SK-N-MC (cell line): ENCODE measurements around the gene ELAC2.

Experiments used
- EZH2 ChIP-seq: fragments of 200-600 bp; sonication (generic); IDR thresholded peaks from one replicate; pipeline ENCODE4 v1.6.1; 2017; ENCODE audit warnings: antibody characterized with exemption
- FOXP2 ChIP-seq: optimal IDR thresholded peaks from 2 replicates; pipeline ENCODE3; 2011; ENCODE audit warnings: mild to moderate bottlenecking, moderate library complexity; ENCODE audit not compliant: insufficient read depth; ENCODE audit errors: extremely low read length, control extremely low read depth
- POLR2AphosphoS5 ChIP-seq: IDR thresholded peaks from 2 replicates; pipeline ENCODE4 v1.6.1; 2012; ENCODE audit warnings: mild to moderate bottlenecking, low read depth, low read length, borderline replicate concordance

- TF ChIP-seq EZH2 (no peak), POLR2AphosphoS5 (no peak), FOXP2 (no peak)
These were observed 47.2 kb upstream of the ELAC2 start for GRCh38 chr17:13065032-13065431.
